Adrenal gland (tissue), 5 donors: ENCODE results near the gene SDSL.

Experiments used
- CTCF ChIP-seq, 6 experiments: fragments of 450-650 bp in 4 of 6; fragments of 200-600 bp in 2 of 6; sonication (generic) in 1 of 6; IDR thresholded peaks; 1 replicate in 5 of 6; 2 replicates in 1 of 6; pipeline versions ENCODE4 v1.5.1 to v1.8.0; 2016 to 2021; ENCODE audit warnings: antibody characterized with exemption in 6 of 6, mild to moderate bottlenecking in 2 of 6, moderate library complexity in 1 of 6
- POLR2A ChIP-seq, 2 donors: fragments of 450-650 bp; IDR thresholded peaks; one replicate each; pipeline ENCODE4 v1.6.1; 2017; ENCODE audit warnings: antibody characterized with exemption in 2 of 2, mild to moderate bottlenecking in 2 of 2, moderate library complexity in 1 of 2
- donor health status: DM: no; HTN: no; CAD: no.

GRCh38 chr12:113420996-113421595 lies 1.1 kb upstream of the SDSL start:
- TF ChIP-seq CTCF (IDR thresholded peaks at IDR 0.05) (no peak), POLR2A (IDR thresholded peaks at IDR 0.05) (no peak)
